HK-2 (cell line): ENCODE measurements around the gene ADCYAP1R1.

Experiments used
- DNase-seq: peaks from one replicate; pipeline ENCODE4 v3.0.0-alpha.2; 2018; ENCODE audit not compliant: unreplicated experiment

Gene ADCYAP1R1

GRCh38 chr7:31068006-31068675 lies 16.0 kb downstream of the ADCYAP1R1 start:
- DNase-seq, result no peak

- DNase-seq, result no peak
Observed at GRCh38 chr7:31069860-31070555, 17.9 kb downstream of the ADCYAP1R1 start.

- DNase-seq, result no peak
Observed at GRCh38 chr7:31070991-31071644, 19.0 kb downstream of the ADCYAP1R1 start.

- no peak for DNase-seq
Observed at GRCh38 chr7:31071645-31072029, 19.5 kb downstream of the ADCYAP1R1 start.

GRCh38 chr7:31073326-31074119 lies 21.4 kb downstream of the ADCYAP1R1 start:
- no peak for DNase-seq

- DNase-seq, result no peak
Observed at GRCh38 chr7:31074120-31074383, 21.9 kb downstream of the ADCYAP1R1 start.

- no peak for DNase-seq
Observed at GRCh38 chr7:31074403-31075085, 22.4 kb downstream of the ADCYAP1R1 start.

- DNase-seq, result no peak
Observed at GRCh38 chr7:31075086-31075405, 22.9 kb downstream of the ADCYAP1R1 start.

GRCh38 chr7:31076051-31076450 lies 23.9 kb downstream of the ADCYAP1R1 start:
- DNase-seq, result no peak

- DNase-seq, result no peak
Observed at GRCh38 chr7:31076641-31077310, 24.7 kb downstream of the ADCYAP1R1 start.

GRCh38 chr7:31077484-31078362 lies 25.6 kb downstream of the ADCYAP1R1 start:
- no peak for DNase-seq

GRCh38 chr7:31078363-31078990 lies 26.4 kb downstream of the ADCYAP1R1 start:
- DNase-seq, result no peak

GRCh38 chr7:31079126-31079823 lies 27.2 kb downstream of the ADCYAP1R1 start:
- no peak for DNase-seq

GRCh38 chr7:31079824-31080511 lies 27.9 kb downstream of the ADCYAP1R1 start:
- no peak for DNase-seq

- no peak for DNase-seq
Observed at GRCh38 chr7:31080763-31081162, 28.7 kb downstream of the ADCYAP1R1 start.

GRCh38 chr7:31082017-31082416 lies 29.9 kb downstream of the ADCYAP1R1 start:
- DNase-seq, result no peak

GRCh38 chr7:31082447-31082846 lies 30.3 kb downstream of the ADCYAP1R1 start:
- no peak for DNase-seq

- DNase-seq, result no peak
Observed at GRCh38 chr7:31083210-31083786, 31.2 kb downstream of the ADCYAP1R1 start.
